Ureter (tissue), 1 donor: ENCODE measurements around the gene MICALL1. TPM values are rescaled to one million over a fixed set of nuclear protein-coding genes. Genes with fewer than 3 reads are reported as not detected.

ENCODE experiments used
- DNase-seq: peaks from one replicate; pipeline ENCODE4 v3.0.0-alpha.2; 2020; ENCODE audit warnings: low spot score
- total RNA-seq: library from RNA; stranded (reverse); gene quantifications from one replicate; pipeline ENCODE4 v1.2.4, GENCODE V29; 2023
- donor health status: DM: yes; HTN: yes; CAD: no.

Gene MICALL1
- total RNA-seq, result 80.2 TPM

- DNase-seq, result peak; percentile 72
These were observed at the start of gene MICALL1 for GRCh38 chr22:37905534-37906363. TSS of gene MICALL1 (plus strand) at chr22:37906297. CDS start at chr22:37906423, 126 bp downstream.

GRCh38 chr22:37860796-37861421 is 45.2 kb upstream of the MICALL1 start:
- DNase-seq, result no peak

- no peak for DNase-seq
These were observed 43.3 kb upstream of the MICALL1 start for GRCh38 chr22:37862570-37863325.

GRCh38 chr22:37865510-37865909 is 40.6 kb upstream of the MICALL1 start:
- no peak for DNase-seq

GRCh38 chr22:37870273-37870672 is 35.8 kb upstream of the MICALL1 start:
- no peak for DNase-seq

- no peak for DNase-seq
These were observed 25.2 kb upstream of the MICALL1 start for GRCh38 chr22:37880668-37881440.

GRCh38 chr22:37884420-37884819 is 21.7 kb upstream of the MICALL1 start:
- DNase-seq, result no peak

GRCh38 chr22:37887584-37888378 is 18.3 kb upstream of the MICALL1 start:
- DNase-seq, result peak; percentile 82

GRCh38 chr22:37891926-37892325 is 14.2 kb upstream of the MICALL1 start:
- no peak for DNase-seq

- DNase-seq, result no peak
These were observed 13.3 kb upstream of the MICALL1 start for GRCh38 chr22:37892566-37893335.

- no peak for DNase-seq
These were observed 12.5 kb upstream of the MICALL1 start for GRCh38 chr22:37893583-37893983.

- DNase-seq, result no peak
These were observed 11.0 kb upstream of the MICALL1 start for GRCh38 chr22:37894939-37895670.

GRCh38 chr22:37896181-37896592 is 9.9 kb upstream of the MICALL1 start:
- peak; percentile 72 for DNase-seq

- DNase-seq, result no peak
These were observed 9.2 kb upstream of the MICALL1 start for GRCh38 chr22:37896939-37897338.

- DNase-seq, result no peak
These were observed 8.3 kb upstream of the MICALL1 start for GRCh38 chr22:37897807-37898206.

GRCh38 chr22:37898441-37899181 is 7.5 kb upstream of the MICALL1 start:
- peak; percentile 80 for DNase-seq

GRCh38 chr22:37904572-37905533 is 1.2 kb upstream of the MICALL1 start:
- DNase-seq, result peak; percentile 69
